Measurements from ENCODE around the gene AGBL1.

Gene AGBL1

DNA sequence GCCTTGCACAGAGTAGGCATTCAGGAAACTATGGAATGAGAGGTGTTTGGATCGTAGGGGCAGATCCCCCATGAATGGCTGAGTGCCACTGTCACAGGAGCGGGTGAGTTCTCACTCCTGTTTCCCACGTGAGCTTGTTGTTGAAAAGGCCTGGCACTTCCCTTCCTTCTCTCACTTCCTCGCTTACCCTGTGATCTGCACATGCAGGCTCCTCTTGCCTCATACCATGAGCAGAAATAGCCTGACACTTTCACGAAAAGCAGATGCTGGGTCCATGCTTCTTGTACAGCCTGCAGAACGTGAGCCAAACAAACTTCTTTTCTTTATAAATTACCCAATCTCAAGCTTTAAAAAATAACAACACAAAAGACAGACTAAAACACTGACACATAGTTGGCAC is 55.4 kb downstream of the AGBL1 start:
- Histone ChIP-seq H3K4me3 (ENCODE audit: low read depth in 1 of 2, low read length in 1 of 2) (no peak overlapping the region), H3K27ac (no peak overlapping the region), H3K36me3 (no peaks in the 10 kb centered on the region), H3K9me3 (no peaks in the 10 kb centered on the region), H3K27me3 (no peaks in the 10 kb centered on the region), H3K4me1 (ENCODE audit: control insufficient read depth in 1 of 2, insufficient read depth in 1 of 2, low read depth in 1 of 2, low read length in 1 of 2) (no peaks in the 10 kb centered on the region)
- TF ChIP-seq, protein P1, sequence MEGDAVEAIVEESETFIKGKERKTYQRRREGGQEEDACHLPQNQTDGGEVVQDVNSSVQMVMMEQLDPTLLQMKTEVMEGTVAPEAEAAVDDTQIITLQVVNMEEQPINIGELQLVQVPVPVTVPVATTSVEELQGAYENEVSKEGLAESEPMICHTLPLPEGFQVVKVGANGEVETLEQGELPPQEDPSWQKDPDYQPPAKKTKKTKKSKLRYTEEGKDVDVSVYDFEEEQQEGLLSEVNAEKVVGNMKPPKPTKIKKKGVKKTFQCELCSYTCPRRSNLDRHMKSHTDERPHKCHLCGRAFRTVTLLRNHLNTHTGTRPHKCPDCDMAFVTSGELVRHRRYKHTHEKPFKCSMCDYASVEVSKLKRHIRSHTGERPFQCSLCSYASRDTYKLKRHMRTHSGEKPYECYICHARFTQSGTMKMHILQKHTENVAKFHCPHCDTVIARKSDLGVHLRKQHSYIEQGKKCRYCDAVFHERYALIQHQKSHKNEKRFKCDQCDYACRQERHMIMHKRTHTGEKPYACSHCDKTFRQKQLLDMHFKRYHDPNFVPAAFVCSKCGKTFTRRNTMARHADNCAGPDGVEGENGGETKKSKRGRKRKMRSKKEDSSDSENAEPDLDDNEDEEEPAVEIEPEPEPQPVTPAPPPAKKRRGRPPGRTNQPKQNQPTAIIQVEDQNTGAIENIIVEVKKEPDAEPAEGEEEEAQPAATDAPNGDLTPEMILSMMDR (IDR thresholded peaks at IDR 0.05) = no peak

DNA sequence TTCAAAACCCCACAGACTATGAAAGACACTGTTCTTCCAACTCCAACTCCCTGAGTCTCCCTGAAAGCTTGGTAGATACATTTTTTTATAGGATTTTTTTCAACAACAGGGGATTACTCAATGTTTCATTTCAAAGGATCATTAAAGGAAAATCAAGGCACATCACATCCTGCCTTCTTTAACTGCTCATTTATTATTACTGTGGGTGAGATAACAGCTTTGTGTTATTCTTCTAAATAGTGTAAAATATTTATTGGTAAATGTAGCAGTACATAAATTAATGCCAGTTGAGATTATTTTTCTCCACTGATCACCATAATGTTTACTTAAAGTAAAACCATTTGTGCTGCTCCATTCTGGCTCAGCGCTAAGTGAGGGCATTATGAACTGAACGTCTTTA is 57.2 kb downstream of the AGBL1 start:
- H3K4me3 ChIP-seq (ENCODE audit: low read depth in 1 of 2, low read length in 1 of 2) = no peak overlapping the region
- no peaks in the 10 kb centered on the region for H3K9me3 ChIP-seq
- H3K36me3 ChIP-seq = no peaks in the 10 kb centered on the region
- no peaks in the 10 kb centered on the region for H3K27me3 ChIP-seq
- H3K4me1 ChIP-seq (ENCODE audit: control insufficient read depth in 1 of 2, insufficient read depth in 1 of 2, low read depth in 1 of 2, low read length in 1 of 2) = no peaks in the 10 kb centered on the region
- H3K27ac ChIP-seq = no peak overlapping the region
- TF ChIP-seq, protein P1 (IDR thresholded peaks at IDR 0.05) = no peak

DNA sequence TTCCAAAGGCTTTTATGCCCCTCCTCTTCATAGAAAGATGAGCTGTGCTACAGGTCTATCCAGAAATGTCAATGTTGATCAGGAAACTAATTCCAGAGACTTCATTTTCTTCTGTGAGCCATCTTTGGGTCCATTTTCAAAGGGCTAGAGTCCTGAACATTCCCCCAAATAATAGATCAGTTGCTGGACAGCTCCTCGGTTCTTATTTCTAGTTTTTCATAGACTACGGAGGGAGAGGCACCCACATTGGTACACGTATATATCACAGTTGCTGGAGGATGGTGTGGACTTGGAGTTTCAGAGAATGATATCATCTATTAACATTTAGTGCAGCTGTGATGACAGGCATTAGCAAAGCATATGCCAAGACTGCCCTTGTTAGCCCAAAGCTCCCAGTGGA is 59.1 kb downstream of the AGBL1 start:
- Histone ChIP-seq H3K27me3 (no peaks in the 10 kb centered on the region), H3K36me3 (no peaks in the 10 kb centered on the region), H3K4me1 (ENCODE audit: control insufficient read depth in 1 of 2, insufficient read depth in 1 of 2, low read depth in 1 of 2, low read length in 1 of 2) (no peaks in the 10 kb centered on the region), H3K4me3 (ENCODE audit: low read depth in 1 of 2, low read length in 1 of 2) (no peak overlapping the region), H3K9me3 (no peaks in the 10 kb centered on the region), H3K27ac (no peak overlapping the region)
- TF ChIP-seq, protein P1 (IDR thresholded peaks at IDR 0.05) = no peak

DNA sequence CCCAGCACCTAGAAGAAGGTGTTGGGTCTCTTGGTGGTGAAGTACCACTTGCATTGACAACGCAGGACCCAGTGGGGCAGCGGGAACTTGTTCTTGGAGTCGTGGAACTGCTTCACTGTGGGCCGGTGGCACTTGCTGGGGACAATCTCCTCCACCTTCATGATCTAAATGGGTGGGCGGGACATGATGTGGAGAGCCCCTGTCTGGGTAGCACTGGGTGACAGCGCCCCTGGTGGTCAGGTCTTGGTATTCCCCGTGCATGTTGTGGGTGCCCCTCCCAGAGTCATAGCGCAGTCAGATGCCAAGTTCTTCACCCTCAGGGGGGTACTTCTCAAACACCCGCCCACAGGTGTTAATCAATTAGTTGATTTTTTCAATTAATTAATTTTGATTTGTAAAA is 60.2 kb downstream of the AGBL1 start:
- Histone ChIP-seq H3K27me3 (no peaks in the 10 kb centered on the region), H3K4me3 (ENCODE audit: low read depth in 1 of 2, low read length in 1 of 2) (no peak overlapping the region), H3K9me3 (no peaks in the 10 kb centered on the region), H3K4me1 (ENCODE audit: control insufficient read depth in 1 of 2, insufficient read depth in 1 of 2, low read depth in 1 of 2, low read length in 1 of 2) (no peaks in the 10 kb centered on the region), H3K36me3 (no peaks in the 10 kb centered on the region), H3K27ac (no peak overlapping the region)
- TF ChIP-seq, protein P1 (IDR thresholded peaks at IDR 0.05) = no peak

DNA sequence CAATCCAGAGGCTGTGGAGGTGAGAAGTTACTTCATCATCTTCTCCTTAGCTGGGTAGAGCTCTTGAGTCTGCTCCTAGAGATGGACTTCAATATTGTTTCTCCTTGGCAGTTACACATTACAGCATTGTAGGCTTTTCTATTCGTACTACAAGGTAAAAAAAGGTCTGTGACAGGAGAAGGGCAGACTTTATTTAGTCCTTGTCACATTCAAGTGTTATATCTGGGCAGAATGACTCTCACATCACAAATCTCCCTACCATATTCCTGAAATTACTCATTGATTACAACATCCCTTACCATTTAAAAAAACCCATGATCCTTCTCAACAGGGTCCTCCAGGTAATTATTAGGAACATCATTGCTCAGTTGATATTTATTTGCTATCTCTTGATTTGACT is 75.0 kb downstream of the AGBL1 start:
- no peaks in the 10 kb centered on the region for H3K4me1 ChIP-seq (ENCODE audit: control insufficient read depth in 1 of 2, insufficient read depth in 1 of 2, low read depth in 1 of 2, low read length in 1 of 2)

More for the DNA sequence above, 75.0 kb downstream of the AGBL1 start:
- Histone ChIP-seq H3K4me3 (ENCODE audit: low read depth in 1 of 2, low read length in 1 of 2) (no peak overlapping the region), H3K36me3 (no peaks in the 10 kb centered on the region), H3K27ac (no peak overlapping the region), H3K9me3 (no peaks in the 10 kb centered on the region), H3K27me3 (no peaks in the 10 kb centered on the region)
- TF ChIP-seq, protein P1 (IDR thresholded peaks at IDR 0.05) = no peak
